Osteoblast (primary cell): Measurements from ENCODE around the gene TMEM192. TPM values are rescaled to one million over a fixed set of nuclear protein-coding genes. Genes with fewer than 3 reads are reported as not detected.
"Not testable (repeated sequence)": the region's sequence is repeated elsewhere in the genome, so short reads cannot be mapped to it uniquely, and the experiment has no call there.

Experiments used
- DNase-seq: peaks from one replicate; pipeline ENCODE4 v3.0.0; 2011; ENCODE audit warnings: low spot score, mixed read lengths; ENCODE audit not compliant: insufficient read length; ENCODE audit errors: missing footprints
- H2AFZ ChIP-seq: 2 replicates; pipeline ENCODE4 v1.6.0; 2011; ENCODE audit warnings: mild to moderate bottlenecking, low read length
- H3K27ac ChIP-seq: 2 replicates; pipeline ENCODE4 v1.5.1; 2011; ENCODE audit warnings: mild to moderate bottlenecking, low read depth, low read length, moderate library complexity
- H3K27me3 ChIP-seq: 2 replicates; pipeline ENCODE4 v1.6.0; 2012; ENCODE audit warnings: mild to moderate bottlenecking, control low read depth, inconsistent platforms, low read length, moderate library complexity; ENCODE audit not compliant: insufficient read depth
- H3K36me3 ChIP-seq: 2 replicates; pipeline ENCODE4 v1.5.1; 2011; ENCODE audit warnings: mild to moderate bottlenecking, low read length, control low read depth, moderate library complexity; ENCODE audit not compliant: insufficient read depth
- H3K4me1 ChIP-seq: 2 replicates; pipeline ENCODE4 v1.5.1; 2011; ENCODE audit warnings: mild to moderate bottlenecking, low read length, control low read depth, moderate library complexity; ENCODE audit not compliant: insufficient read depth
- H3K4me2 ChIP-seq: 2 replicates; pipeline ENCODE4 v1.6.0; 2011; ENCODE audit warnings: mild to moderate bottlenecking, low read length; ENCODE audit not compliant: insufficient read depth
- H3K4me3 ChIP-seq: fragments of 200-600 bp; sonication (generic); 3 replicates; pipeline ENCODE4 v1.5.1; 2012; ENCODE audit warnings: mild to moderate bottlenecking, low read length, inconsistent platforms; ENCODE audit not compliant: insufficient read depth
- H3K79me2 ChIP-seq: 2 replicates; pipeline ENCODE4 v1.6.0; 2012; ENCODE audit warnings: mild to moderate bottlenecking, low read length, control low read depth, inconsistent platforms; ENCODE audit not compliant: insufficient read depth
- H3K9me3 ChIP-seq: 2 replicates; pipeline ENCODE4 v1.5.1; 2011; ENCODE audit warnings: low read depth, low read length, control low read depth
- H4K20me1 ChIP-seq: 2 replicates; pipeline ENCODE4 v1.6.0; 2012; ENCODE audit warnings: mild to moderate bottlenecking, low read length, control low read depth; ENCODE audit not compliant: insufficient read depth
- total RNA-seq: library from RNA; depleted of rRNA; stranded (reverse); fragments of >200 nt; gene quantifications from 2 replicates; pipeline ENCODE4 v1.2.3, GENCODE V29; 2012
- TF ChIP-seq, protein P1 (sequence below): IDR thresholded peaks from 2 replicates; pipeline ENCODE4 v1.5.1; 2011; ENCODE audit warnings: mild to moderate bottlenecking, low read depth, low read length, moderate library complexity; ENCODE audit errors: extremely low read depth

TMEM192 gene
- total RNA-seq, 1 donor: 17.4 TPM

DNA sequence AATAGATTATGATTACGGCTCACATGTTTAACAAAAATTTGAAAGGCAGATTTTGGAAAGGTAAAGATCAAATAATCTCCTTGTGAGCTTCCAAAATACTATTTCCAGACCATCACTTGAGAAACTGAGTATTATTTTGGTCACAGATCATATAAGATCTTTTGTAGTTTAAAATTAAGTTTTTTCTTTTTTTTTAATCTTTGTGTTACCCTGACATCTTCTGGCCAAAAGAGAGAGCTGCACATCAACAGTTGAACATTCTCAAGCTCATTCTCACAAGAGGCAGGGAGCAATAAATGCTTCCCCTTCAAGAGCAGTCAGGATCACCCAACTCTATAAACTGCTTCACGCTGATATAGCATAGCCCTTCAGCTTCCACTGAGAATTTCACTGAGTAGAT is 15.9 kb downstream of the TMEM192 start:
- Histone ChIP-seq H3K4me3 (no peak overlapping the region), H3K27ac (no peak overlapping the region), H3K4me1 (no peaks in the 10 kb centered on the region), H3K27me3 (no peaks in the 10 kb centered on the region), H3K79me2 (no peaks in the 10 kb centered on the region), H2AFZ (no peak overlapping the region), H3K4me2 (no peak overlapping the region), H3K9me3 (no peaks in the 10 kb centered on the region), H4K20me1 (no peaks in the 10 kb centered on the region), H3K36me3 (peaks cover 3% of the 10 kb centered on the region)
- DNase-seq: peak; percentile 84
- TF ChIP-seq, protein P1, sequence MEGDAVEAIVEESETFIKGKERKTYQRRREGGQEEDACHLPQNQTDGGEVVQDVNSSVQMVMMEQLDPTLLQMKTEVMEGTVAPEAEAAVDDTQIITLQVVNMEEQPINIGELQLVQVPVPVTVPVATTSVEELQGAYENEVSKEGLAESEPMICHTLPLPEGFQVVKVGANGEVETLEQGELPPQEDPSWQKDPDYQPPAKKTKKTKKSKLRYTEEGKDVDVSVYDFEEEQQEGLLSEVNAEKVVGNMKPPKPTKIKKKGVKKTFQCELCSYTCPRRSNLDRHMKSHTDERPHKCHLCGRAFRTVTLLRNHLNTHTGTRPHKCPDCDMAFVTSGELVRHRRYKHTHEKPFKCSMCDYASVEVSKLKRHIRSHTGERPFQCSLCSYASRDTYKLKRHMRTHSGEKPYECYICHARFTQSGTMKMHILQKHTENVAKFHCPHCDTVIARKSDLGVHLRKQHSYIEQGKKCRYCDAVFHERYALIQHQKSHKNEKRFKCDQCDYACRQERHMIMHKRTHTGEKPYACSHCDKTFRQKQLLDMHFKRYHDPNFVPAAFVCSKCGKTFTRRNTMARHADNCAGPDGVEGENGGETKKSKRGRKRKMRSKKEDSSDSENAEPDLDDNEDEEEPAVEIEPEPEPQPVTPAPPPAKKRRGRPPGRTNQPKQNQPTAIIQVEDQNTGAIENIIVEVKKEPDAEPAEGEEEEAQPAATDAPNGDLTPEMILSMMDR: peak; percentile 59

DNA sequence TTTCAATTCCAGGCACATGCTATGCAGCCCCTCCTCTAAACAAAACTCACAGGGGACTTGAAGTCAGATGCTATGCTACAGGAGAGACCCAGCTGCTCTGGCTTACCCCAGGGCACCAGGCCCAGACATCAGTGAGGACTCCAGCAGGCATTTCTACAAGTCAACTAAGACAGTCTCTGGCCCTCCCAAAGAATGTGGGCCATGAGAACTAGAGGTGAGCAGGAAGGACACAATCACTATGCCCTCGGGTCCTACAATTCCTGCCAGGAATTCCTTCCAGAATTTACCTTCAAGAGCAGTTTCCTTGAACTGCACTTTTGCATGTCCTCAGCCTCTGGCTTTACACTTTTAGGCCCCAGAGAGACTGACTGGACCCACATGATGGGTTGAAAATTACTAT is 17.4 kb downstream of the TMEM192 start:
- no peak overlapping the region for H2AFZ ChIP-seq
- H3K27me3 ChIP-seq: no peaks in the 10 kb centered on the region
- H3K9me3 ChIP-seq: no peaks in the 10 kb centered on the region
- no peak overlapping the region for H3K27ac ChIP-seq
- no peaks in the 10 kb centered on the region for H3K36me3 ChIP-seq
- no peaks in the 10 kb centered on the region for H3K4me1 ChIP-seq
- H3K4me2 ChIP-seq: no peak overlapping the region
- TF ChIP-seq, protein P1: no peak
- H3K4me3 ChIP-seq: no peak overlapping the region
- H3K79me2 ChIP-seq: no peaks in the 10 kb centered on the region
- no peaks in the 10 kb centered on the region for H4K20me1 ChIP-seq
- DNase-seq: no peak

DNA sequence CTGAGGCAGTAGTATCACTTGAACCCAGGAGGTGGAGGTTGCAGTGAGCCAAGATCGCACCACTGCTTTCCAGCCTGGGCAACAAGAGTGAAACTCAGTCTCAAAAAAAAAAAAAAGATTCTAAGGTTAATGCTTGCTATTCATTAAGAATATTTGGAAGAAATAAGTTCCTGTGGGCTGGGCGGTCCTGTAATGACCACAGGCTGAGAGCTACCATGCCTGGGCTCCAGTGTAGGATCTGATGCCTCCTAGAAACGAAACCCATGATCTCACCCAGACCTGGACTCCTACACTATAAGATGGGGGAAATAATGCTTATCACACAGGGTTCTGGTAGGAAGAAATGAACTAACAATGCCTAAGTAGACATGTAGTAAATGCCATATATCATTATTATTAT is 17.8 kb downstream of the TMEM192 start:
- H3K4me3 ChIP-seq: no peak overlapping the region
- TF ChIP-seq, protein P1: no peak
- no peak overlapping the region for H2AFZ ChIP-seq
- H3K79me2 ChIP-seq: no peaks in the 10 kb centered on the region
- no peaks in the 10 kb centered on the region for H3K4me1 ChIP-seq
- no peaks in the 10 kb centered on the region for H3K27me3 ChIP-seq
- DNase-seq: no peak
- no peak overlapping the region for H3K27ac ChIP-seq
- H3K36me3 ChIP-seq: no peaks in the 10 kb centered on the region
- H3K9me3 ChIP-seq: no peaks in the 10 kb centered on the region
- no peak overlapping the region for H3K4me2 ChIP-seq
- no peaks in the 10 kb centered on the region for H4K20me1 ChIP-seq

DNA sequence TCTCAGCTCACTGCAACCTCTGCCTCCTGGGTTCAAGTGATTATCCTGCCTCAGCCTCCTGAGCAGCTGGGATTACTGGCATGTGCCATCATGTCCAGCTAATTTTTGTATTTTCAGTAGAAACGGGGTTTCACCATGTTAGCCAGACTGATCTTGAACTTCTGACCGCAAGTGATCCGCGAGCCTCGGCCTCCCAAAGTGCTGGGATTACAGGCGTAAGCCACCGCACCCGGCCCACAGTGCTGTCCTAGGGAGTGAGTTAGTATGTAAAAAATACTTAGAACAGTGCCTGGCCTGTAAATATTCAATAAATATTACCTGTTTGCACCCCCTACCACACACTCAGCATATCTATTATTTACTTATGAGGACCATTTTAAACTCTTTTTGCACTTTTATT is 20.5 kb downstream of the TMEM192 start:
- not testable (repeated sequence) for H3K4me1 ChIP-seq, H3K4me3 ChIP-seq, H3K36me3 ChIP-seq, H4K20me1 ChIP-seq, H3K27ac ChIP-seq, DNase-seq, H2AFZ ChIP-seq, H3K79me2 ChIP-seq, H3K9me3 ChIP-seq, H3K4me2 ChIP-seq, H3K27me3 ChIP-seq
